ENCODE data around the gene ESRRG.

GRCh38 chr1:216621536-216621935, 101.7 kb downstream of the ESRRG start:
- TF ChIP-seq, protein P1, sequence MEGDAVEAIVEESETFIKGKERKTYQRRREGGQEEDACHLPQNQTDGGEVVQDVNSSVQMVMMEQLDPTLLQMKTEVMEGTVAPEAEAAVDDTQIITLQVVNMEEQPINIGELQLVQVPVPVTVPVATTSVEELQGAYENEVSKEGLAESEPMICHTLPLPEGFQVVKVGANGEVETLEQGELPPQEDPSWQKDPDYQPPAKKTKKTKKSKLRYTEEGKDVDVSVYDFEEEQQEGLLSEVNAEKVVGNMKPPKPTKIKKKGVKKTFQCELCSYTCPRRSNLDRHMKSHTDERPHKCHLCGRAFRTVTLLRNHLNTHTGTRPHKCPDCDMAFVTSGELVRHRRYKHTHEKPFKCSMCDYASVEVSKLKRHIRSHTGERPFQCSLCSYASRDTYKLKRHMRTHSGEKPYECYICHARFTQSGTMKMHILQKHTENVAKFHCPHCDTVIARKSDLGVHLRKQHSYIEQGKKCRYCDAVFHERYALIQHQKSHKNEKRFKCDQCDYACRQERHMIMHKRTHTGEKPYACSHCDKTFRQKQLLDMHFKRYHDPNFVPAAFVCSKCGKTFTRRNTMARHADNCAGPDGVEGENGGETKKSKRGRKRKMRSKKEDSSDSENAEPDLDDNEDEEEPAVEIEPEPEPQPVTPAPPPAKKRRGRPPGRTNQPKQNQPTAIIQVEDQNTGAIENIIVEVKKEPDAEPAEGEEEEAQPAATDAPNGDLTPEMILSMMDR (IDR thresholded peaks at IDR 0.05; ENCODE audit: low read depth, low read length, missing input control), result no peak
- TF ChIP-seq RAD21 (IDR thresholded peaks at IDR 0.05) (no peak), ATF3 (IDR thresholded peaks at IDR 0.05) (no peak), JUND (IDR thresholded peaks at IDR 0.05) (no peak), NR2F2 (IDR thresholded peaks at IDR 0.05) (no peak), RXRA (IDR thresholded peaks at IDR 0.05) (no peak), FOXA1 (IDR thresholded peaks at IDR 0.05) (no peak), MAX (IDR thresholded peaks at IDR 0.05) (no peak), SP1 (IDR thresholded peaks at IDR 0.05) (no peak), TAF1 (conservative IDR thresholded peaks at IDR 0.05) (no peak), GABPA (IDR thresholded peaks at IDR 0.05 in 1 of 2, conservative IDR thresholded peaks at IDR 0.05 in 1 of 2) (no peak), YY1 (IDR thresholded peaks at IDR 0.05) (no peak)
- TF ChIP-seq, protein P2, sequence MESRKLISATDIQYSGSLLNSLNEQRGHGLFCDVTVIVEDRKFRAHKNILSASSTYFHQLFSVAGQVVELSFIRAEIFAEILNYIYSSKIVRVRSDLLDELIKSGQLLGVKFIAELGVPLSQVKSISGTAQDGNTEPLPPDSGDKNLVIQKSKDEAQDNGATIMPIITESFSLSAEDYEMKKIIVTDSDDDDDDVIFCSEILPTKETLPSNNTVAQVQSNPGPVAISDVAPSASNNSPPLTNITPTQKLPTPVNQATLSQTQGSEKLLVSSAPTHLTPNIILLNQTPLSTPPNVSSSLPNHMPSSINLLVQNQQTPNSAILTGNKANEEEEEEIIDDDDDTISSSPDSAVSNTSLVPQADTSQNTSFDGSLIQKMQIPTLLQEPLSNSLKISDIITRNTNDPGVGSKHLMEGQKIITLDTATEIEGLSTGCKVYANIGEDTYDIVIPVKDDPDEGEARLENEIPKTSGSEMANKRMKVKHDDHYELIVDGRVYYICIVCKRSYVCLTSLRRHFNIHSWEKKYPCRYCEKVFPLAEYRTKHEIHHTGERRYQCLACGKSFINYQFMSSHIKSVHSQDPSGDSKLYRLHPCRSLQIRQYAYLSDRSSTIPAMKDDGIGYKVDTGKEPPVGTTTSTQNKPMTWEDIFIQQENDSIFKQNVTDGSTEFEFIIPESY (IDR thresholded peaks at IDR 0.05), result no peak
